NCI-H2196 treated with DMSO at 0.1 percent for 48 hours (cell line): Measurements from ENCODE around the gene INPP5J.
"Not testable (repeated sequence)": the region's sequence is repeated elsewhere in the genome, so short reads cannot be mapped to it uniquely, and the experiment has no call there.

Experiments
- DNase-seq: peaks from one replicate; lab custom pipeline; 2025; ENCODE audit not compliant: unreplicated experiment; lab: John Stamatoyannopoulos, UW

INPP5J gene

DNA sequence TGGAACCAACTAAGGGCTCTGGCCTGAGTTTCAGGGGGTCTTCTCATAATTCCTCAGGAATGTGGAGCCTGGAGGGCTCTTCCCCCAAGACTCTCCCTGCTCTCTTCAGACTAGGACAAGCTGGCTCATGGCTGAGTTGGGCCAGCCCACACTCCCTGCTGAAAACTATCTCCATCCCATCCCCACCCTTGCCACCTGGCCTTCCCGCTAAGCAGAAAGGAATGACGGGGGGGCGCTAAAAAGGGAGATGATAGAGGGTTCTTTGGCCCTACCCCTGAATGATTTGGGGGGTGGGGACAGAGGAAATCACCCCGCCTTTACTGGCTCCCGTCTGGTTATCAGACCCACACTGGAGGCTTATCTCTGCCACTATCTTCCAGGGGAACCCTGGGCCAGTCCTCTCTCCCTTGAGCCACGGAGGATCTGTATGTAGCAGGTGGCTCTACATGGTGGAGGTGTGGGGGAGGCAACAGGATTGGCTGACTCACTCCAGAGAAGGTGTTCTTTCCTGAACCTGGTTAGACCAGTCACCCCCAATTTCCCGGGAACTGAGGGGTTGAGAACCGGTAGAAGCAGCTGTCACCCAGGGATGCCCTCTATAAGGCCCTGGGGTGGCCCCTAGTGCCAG, 35.9 kb upstream of the INPP5J start:
- no peak for DNase-seq

- DNase-seq: no peak
These were observed 35.0 kb upstream of the INPP5J start for GRCh38 chr22:31087744-31088215.

GRCh38 chr22:31088233-31088986, 34.4 kb upstream of the INPP5J start:
- no peak for DNase-seq

- peak; percentile 13 for DNase-seq
These were observed 33.3 kb upstream of the INPP5J start for GRCh38 chr22:31089160-31090100.

- no peak for DNase-seq
These were observed 32.3 kb upstream of the INPP5J start for GRCh38 chr22:31090217-31091085.

DNA sequence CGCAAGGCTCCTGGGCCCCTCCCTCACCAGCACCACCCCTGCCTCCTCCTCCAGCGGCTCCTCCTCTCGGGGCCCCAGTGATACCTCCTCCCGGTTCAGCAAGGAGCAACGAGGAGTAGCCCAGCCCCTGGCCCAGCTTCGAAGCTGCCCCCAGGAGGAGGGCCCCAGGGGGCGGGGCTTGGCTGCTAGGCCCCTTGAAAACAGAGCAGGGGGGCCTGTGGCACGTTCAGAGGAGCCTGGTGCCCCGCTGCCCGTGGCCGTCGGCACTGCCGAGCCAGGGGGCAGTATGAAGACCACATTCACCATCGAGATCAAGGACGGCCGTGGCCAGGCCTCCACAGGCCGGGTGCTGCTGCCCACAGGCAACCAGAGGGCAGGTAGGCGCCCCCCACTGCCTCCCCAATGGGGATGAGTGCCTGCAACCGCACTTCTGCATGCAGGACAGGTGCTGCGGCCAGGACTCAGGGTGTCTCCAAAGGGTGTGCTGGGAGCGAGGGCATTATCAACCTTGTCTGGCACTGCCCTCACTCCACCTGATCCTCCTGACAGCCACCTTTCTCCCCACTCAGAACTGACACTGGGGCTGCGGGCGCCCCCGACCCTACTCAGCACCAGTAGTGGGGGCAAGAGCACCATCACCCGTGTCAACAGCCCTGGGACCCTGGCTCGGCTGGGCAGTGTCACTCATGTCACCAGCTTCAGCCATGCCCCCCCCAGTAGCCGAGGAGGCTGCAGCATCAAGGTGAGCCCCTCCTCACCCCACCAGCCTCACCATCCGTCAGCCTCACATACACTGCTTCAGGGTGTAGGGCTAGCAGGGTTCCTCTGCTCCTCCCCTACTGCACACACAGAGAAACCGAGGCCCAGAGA, 31.4 kb upstream of the INPP5J start:
- no peak for DNase-seq

GRCh38 chr22:31092161-31092560, 30.6 kb upstream of the INPP5J start:
- no peak for DNase-seq

GRCh38 chr22:31093086-31093850, 29.5 kb upstream of the INPP5J start:
- peak; percentile 10 for DNase-seq

- DNase-seq: peak; percentile 12
These were observed 28.7 kb upstream of the INPP5J start for GRCh38 chr22:31094021-31094551.

DNA sequence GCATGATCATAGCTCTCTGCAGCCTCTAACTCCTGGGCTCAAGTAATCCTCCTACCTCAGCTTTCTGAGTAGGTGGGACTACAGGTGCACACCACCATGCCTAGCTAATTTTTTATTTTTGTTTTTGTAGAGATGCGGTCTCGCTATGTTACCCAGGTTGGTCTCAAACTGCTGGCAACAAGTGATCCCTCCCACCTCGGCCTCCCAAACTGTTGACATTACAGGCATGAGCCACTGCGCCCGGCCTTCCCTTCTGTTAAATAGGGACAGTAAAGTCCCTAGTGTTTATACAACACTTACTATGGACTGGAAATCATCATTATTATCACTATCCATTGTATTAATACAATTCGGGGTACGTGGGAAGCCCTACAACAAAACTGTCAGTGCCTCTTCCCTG, 28.0 kb upstream of the INPP5J start:
- no peak for DNase-seq

- no peak for DNase-seq
These were observed 27.0 kb upstream of the INPP5J start for GRCh38 chr22:31095637-31096249.

DNA sequence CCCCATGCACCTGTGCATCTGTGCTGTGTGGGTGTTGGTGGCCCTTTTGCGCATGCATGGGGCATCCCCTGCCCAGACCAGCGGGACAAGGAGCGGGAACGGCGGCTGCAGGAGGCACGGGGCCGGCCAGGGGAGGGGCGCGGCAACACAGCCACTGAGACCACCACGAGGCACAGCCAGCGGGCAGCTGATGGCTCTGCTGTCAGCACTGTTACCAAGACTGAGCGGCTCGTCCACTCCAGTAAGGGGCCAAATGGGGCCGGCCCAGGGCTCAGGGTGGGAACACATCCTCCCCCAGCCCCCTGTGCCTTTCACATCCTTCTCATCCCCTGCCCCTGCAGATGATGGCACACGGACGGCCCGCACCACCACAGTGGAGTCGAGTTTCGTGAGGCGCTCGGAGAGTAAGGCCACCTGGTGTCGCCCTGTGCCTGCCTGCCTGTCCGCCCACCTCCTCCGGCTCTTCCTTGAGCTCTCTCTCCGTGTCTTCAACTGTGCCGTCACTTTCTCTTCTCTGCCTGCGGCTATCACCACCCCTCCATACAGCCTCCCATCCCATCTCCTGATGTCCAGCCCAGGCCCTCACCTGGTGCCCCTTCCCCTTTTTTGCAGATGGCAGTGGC, 26.0 kb upstream of the INPP5J start:
- no peak for DNase-seq

DNA sequence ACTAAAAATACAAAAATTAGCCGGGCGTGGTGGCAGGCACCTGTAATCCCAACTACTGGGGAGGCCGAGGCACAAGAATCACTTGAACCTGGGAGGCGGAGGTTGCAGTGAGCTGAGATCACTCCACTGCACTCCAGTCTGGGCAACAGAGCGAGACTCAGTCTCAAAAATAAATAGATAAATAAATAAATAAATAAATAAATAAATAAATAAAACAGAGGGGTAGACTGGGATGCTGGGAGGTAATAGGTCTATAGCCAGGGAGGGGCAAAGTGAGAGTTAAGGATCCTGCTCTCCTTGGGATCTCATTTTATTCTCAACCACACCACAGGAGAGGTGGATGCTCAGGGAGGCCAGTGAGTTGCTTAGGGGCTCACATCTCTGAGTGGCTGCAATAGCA, 25.2 kb upstream of the INPP5J start:
- not testable (repeated sequence) for DNase-seq

DNA sequence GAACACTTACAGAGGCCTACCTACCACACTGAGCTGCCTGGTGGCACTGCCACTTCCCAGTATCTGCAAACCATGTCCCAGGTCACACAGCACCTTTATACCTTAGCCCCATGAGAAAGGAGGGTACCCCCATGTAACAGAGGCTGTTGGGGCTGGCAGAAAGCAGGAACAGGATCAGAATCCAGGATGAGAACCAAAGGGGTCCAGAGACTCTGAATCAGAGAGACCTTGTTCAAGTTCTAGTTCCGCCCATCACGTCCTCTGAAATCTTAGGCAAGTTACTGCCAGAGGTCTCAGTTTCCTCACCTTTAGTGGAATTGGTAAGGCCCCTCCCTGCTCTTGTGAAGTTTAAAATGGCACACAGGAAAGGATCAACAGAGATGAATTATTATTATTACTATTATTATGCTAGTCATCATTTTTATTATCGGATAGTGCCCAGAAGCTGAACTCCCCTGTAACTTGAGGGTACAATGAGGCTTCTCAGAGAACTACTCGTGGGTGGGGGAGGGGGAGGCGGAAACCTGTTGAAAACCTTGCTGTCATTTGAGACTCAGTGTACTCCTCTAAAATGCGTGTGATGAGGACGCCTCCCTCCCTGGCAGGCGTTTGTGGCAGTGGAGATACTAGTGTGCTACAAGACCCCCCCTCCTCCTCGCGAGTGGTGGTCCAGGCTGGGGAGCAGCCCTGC, 24.7 kb upstream of the INPP5J start:
- no peak for DNase-seq

DNA sequence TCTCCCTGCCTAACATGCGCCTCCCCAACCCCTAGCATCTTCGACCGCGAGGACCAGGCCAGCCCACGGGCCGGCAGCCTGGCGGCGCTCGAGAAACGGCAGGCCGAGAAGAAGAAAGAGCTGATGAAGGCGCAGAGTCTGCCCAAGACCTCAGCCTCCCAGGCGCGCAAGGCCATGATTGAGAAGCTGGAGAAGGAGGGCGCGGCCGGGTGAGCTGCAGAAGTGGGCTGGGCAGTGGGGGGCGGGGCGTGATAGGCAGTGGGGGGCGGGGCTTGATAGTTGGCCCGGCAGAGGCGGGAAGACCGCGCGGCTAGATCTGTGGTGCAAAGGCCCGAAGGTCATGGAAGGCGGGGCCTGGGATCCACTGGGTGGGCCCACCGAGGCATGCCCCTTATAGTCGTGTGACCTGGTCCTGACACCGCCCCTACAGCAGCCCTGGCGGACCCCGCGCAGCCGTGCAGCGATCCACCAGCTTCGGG, 24.1 kb upstream of the INPP5J start:
- no peak for DNase-seq

DNA sequence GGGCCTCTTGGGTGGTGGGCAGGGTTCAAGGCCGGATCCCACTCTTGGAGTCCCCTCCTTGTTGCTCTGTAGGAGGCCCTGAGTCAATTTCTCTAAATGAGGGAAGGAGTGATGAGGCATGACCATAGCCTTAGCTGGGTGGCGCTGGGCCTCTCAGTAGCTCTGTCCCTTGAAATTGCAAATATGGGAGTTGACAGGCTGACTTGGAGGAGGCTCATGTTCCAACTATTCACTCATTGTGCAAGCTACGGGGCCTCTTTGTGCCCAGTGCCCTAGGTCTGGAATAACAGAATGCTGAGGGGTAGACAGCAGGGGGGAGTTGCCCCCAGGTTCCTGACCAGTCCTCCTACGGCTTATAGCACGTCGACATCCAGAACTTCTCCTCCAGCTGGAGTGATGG, 23.4 kb upstream of the INPP5J start:
- no peak for DNase-seq
